ENCODE measurements around the gene B3GLCT. TPM values are rescaled to one million over a fixed set of nuclear protein-coding genes. Genes with fewer than 3 reads are reported as not detected.

Gene B3GLCT
- total RNA-seq, 3 donors from 2014 or later (not counting 1 experiment from before 2014, with no cell fraction given), result 6.0 to 8.1 (median 6.2) TPM

- no peaks in the 10 kb centered on the region for H3K9me3 ChIP-seq (ENCODE audit: control insufficient read depth, insufficient read depth, low read length)
- ATAC-seq (no peak), DNase-seq (no peak)
- H3K4me1 ChIP-seq (ENCODE audit: control insufficient read depth, insufficient read depth, low read length), result no peaks in the 10 kb centered on the region
- WGBS (ENCODE audit: insufficient coverage), result 94% methylated on average over 3 of the region's 3 CpGs
- H3K4me3 ChIP-seq (ENCODE audit: low read length), result no peak overlapping the region
- no peaks in the 10 kb centered on the region for H3K36me3 ChIP-seq (ENCODE audit: control insufficient read depth, insufficient read depth, low read length)
- intact Hi-C loops (cut with micrococcal nuclease), result no loop called here
- H3K27me3 Mint-ChIP-seq (ENCODE audit: low read depth in 2 of 2), result no peaks in the 10 kb centered on the region
- TF ChIP-seq CTCF (IDR thresholded peaks at IDR 0.05), result no peak
- H3K4me3 Mint-ChIP-seq, result no peak overlapping the region
- no peaks in the 10 kb centered on the region for H3K9me3 Mint-ChIP-seq
- peaks cover 0 to 6% of the 10 kb centered on the region in 2 donors for H3K4me1 Mint-ChIP-seq
- H3K27ac Mint-ChIP-seq, result no peak overlapping the region
- no peaks in the 10 kb centered on the region for H3K36me3 Mint-ChIP-seq
- no peak overlapping the region for H3K27ac ChIP-seq (ENCODE audit: low read length)
- no peaks in the 10 kb centered on the region for H3K27me3 ChIP-seq (ENCODE audit: control insufficient read depth, insufficient read depth, low read length)
Observed at GRCh38 chr13:31221057-31221456, 21.3 kb downstream of the B3GLCT start.

- H3K9me3 ChIP-seq (ENCODE audit: control insufficient read depth, insufficient read depth, low read length), result no peaks in the 10 kb centered on the region
- intact Hi-C loops (cut with micrococcal nuclease), result no loop called here
- H3K27me3 Mint-ChIP-seq (ENCODE audit: low read depth in 2 of 2), result no peaks in the 10 kb centered on the region
- ATAC-seq, result no peak
- H3K36me3 Mint-ChIP-seq, result no peaks in the 10 kb centered on the region
- no peak overlapping the region for H3K27ac Mint-ChIP-seq
- no peaks in the 10 kb centered on the region for H3K36me3 ChIP-seq (ENCODE audit: control insufficient read depth, insufficient read depth, low read length)
- H3K9me3 Mint-ChIP-seq, result no peaks in the 10 kb centered on the region
- peaks cover 0 to 11% of the 10 kb centered on the region in 2 donors for H3K4me1 Mint-ChIP-seq
- no peak overlapping the region for H3K27ac ChIP-seq (ENCODE audit: low read length)
- no peaks in the 10 kb centered on the region for H3K4me1 ChIP-seq (ENCODE audit: control insufficient read depth, insufficient read depth, low read length)
- H3K27me3 ChIP-seq (ENCODE audit: control insufficient read depth, insufficient read depth, low read length), result no peaks in the 10 kb centered on the region
- 98% methylated on average over 7 of the region's 7 CpGs for WGBS (ENCODE audit: insufficient coverage)
- no peak overlapping the region for H3K4me3 ChIP-seq (ENCODE audit: low read length)
- no peak overlapping the region for H3K4me3 Mint-ChIP-seq
- no peak for DNase-seq
- no peak for TF ChIP-seq CTCF (IDR thresholded peaks at IDR 0.05)
Observed at GRCh38 chr13:31223215-31223614, 23.4 kb downstream of the B3GLCT start.

- 89% methylated on average over 1 of the region's 2 CpGs for WGBS (ENCODE audit: insufficient coverage)
- no peak overlapping the region for H3K4me3 ChIP-seq (ENCODE audit: low read length)
- ATAC-seq, result no peak
- Mint-ChIP-seq H3K9me3 (no peaks in the 10 kb centered on the region), H3K27ac (no peak overlapping the region), H3K36me3 (no peaks in the 10 kb centered on the region), H3K4me3 (no peak overlapping the region), H3K4me1 (peaks cover 0 to 14% of the 10 kb centered on the region in 2 donors), H3K27me3 (ENCODE audit: low read depth in 2 of 2) (no peaks in the 10 kb centered on the region)
- no peaks in the 10 kb centered on the region for H3K36me3 ChIP-seq (ENCODE audit: control insufficient read depth, insufficient read depth, low read length)
- intact Hi-C loops (cut with micrococcal nuclease), result no loop called here
- H3K4me1 ChIP-seq (ENCODE audit: control insufficient read depth, insufficient read depth, low read length), result no peaks in the 10 kb centered on the region
- no peak for DNase-seq
- H3K9me3 ChIP-seq (ENCODE audit: control insufficient read depth, insufficient read depth, low read length), result no peaks in the 10 kb centered on the region
- no peak overlapping the region for H3K27ac ChIP-seq (ENCODE audit: low read length)
- no peak for TF ChIP-seq CTCF (IDR thresholded peaks at IDR 0.05)
- no peaks in the 10 kb centered on the region for H3K27me3 ChIP-seq (ENCODE audit: control insufficient read depth, insufficient read depth, low read length)
Observed at GRCh38 chr13:31223640-31224039, 23.9 kb downstream of the B3GLCT start.

GRCh38 chr13:31224174-31224669 is 24.4 kb downstream of the B3GLCT start:
- H3K4me3 Mint-ChIP-seq, result no peak overlapping the region
- intact Hi-C loops (cut with micrococcal nuclease), result no loop called here
- DNase-seq (no peak), ATAC-seq (no peak)
- no peak for TF ChIP-seq CTCF (IDR thresholded peaks at IDR 0.05)
- H3K36me3 Mint-ChIP-seq, result no peaks in the 10 kb centered on the region
- WGBS (ENCODE audit: insufficient coverage), result 78% methylated on average over 4 of the region's 5 CpGs
- no peaks in the 10 kb centered on the region for H3K27me3 Mint-ChIP-seq (ENCODE audit: low read depth in 2 of 2)
- no peak overlapping the region for H3K27ac Mint-ChIP-seq
- H3K9me3 Mint-ChIP-seq, result no peaks in the 10 kb centered on the region
- no peak overlapping the region for H3K4me3 ChIP-seq (ENCODE audit: low read length)
- H3K9me3 ChIP-seq (ENCODE audit: control insufficient read depth, insufficient read depth, low read length), result no peaks in the 10 kb centered on the region
- H3K36me3 ChIP-seq (ENCODE audit: control insufficient read depth, insufficient read depth, low read length), result no peaks in the 10 kb centered on the region
- H3K4me1 ChIP-seq (ENCODE audit: control insufficient read depth, insufficient read depth, low read length), result no peaks in the 10 kb centered on the region
- no peaks in the 10 kb centered on the region for H3K27me3 ChIP-seq (ENCODE audit: control insufficient read depth, insufficient read depth, low read length)
- H3K27ac ChIP-seq (ENCODE audit: low read length), result no peak overlapping the region
- peaks cover 0 to 15% of the 10 kb centered on the region in 2 donors for H3K4me1 Mint-ChIP-seq
